CD4-positive, alpha-beta T cell (primary cell): Measurements from ENCODE around the gene WASHC3. TPM values are rescaled to one million over a fixed set of nuclear protein-coding genes. Genes with fewer than 3 reads are reported as not detected.
"Not testable (repeated sequence)": the region's sequence is repeated elsewhere in the genome, so short reads cannot be mapped to it uniquely, and the experiment has no call there.

Experiments
- ATAC-seq: fragments of 200-7000 bp; cut with Tn5 transposase; one replicate; pipeline ENCODE4 v1.10.0; 2022; ENCODE audit warnings: mild to moderate bottlenecking; ENCODE audit not compliant: poor library complexity
- CTCF ChIA-PET: fragments of 350-600 bp; sonication (Branson Sonifier 250); formaldehyde crosslinking; loops from one replicate; lab custom pipeline; 2021; ENCODE audit warnings: antibody characterized with exemption, inconsistent platforms; lab: Charles Lee
- POLR2A ChIA-PET: fragments of 350-600 bp; sonication (Branson Sonifier 250); formaldehyde crosslinking; loops from one replicate; lab custom pipeline; 2021; ENCODE audit warnings: antibody characterized with exemption, inconsistent platforms; lab: Charles Lee
- DNase-seq, 14 experiments: peaks; one replicate each; pipeline ENCODE4 v3.0.0-alpha.2; 2013 to 2020; ENCODE audit warnings: mixed read lengths in 2 of 14
- H3K27ac ChIP-seq, 2 donors: one replicate each; pipeline versions ENCODE4 v1.5.1 to v1.7.0; 2013; ENCODE audit warnings: low read length in 2 of 2, low read depth in 1 of 2, mild to moderate bottlenecking in 1 of 2
- H3K27me3 ChIP-seq, 2 experiments: 1 replicate in 1 of 2; 2 replicates in 1 of 2; pipeline versions ENCODE4 v1.6.1 to v1.7.0; 2013; ENCODE audit warnings: low read length in 2 of 2, control low read depth in 1 of 2, mild to moderate bottlenecking in 1 of 2, moderate library complexity in 1 of 2; ENCODE audit not compliant: insufficient read depth in 2 of 2, control insufficient read depth in 1 of 2
- H3K36me3 ChIP-seq: one replicate; pipeline ENCODE4 v1.6.1; 2013; ENCODE audit warnings: low read length, control low read depth; ENCODE audit not compliant: insufficient read depth
- H3K4me1 ChIP-seq: one replicate; pipeline ENCODE4 v1.6.1; 2013; ENCODE audit warnings: low read length, control low read depth; ENCODE audit not compliant: insufficient read depth
- H3K4me3 ChIP-seq: one replicate; pipeline ENCODE4 v1.5.1; 2013; ENCODE audit warnings: mild to moderate bottlenecking, low read length, moderate library complexity
- H3K9me3 ChIP-seq, 2 experiments: 1 replicate in 1 of 2; 2 replicates in 1 of 2; pipeline versions ENCODE4 v1.6.1 to v1.7.0; 2013; ENCODE audit warnings: low read length in 2 of 2, mild to moderate bottlenecking in 2 of 2, control low read depth in 1 of 2, moderate library complexity in 1 of 2; ENCODE audit not compliant: control insufficient read depth in 1 of 2, insufficient read depth in 1 of 2
- H3K27ac Mint-ChIP-seq: one replicate; pipeline ENCODE4 v1.8.0; 2020; ENCODE audit warnings: mixed read lengths
- H3K27me3 Mint-ChIP-seq: one replicate; pipeline ENCODE4 v1.8.0; 2021; ENCODE audit warnings: mixed read lengths
- H3K36me3 Mint-ChIP-seq: one replicate; pipeline ENCODE4 v1.8.0; 2021; ENCODE audit warnings: low read depth, mixed read lengths
- H3K4me1 Mint-ChIP-seq: one replicate; pipeline ENCODE4 v1.8.0; 2021; ENCODE audit warnings: low read depth, mixed read lengths
- H3K4me3 Mint-ChIP-seq: one replicate; pipeline ENCODE4 v1.8.0; 2020; ENCODE audit warnings: mild to moderate bottlenecking, mixed read lengths
- H3K9me3 Mint-ChIP-seq: one replicate; pipeline ENCODE4 v1.8.0; 2020; ENCODE audit warnings: mixed read lengths
- CTCF ChIP-seq: fragments of 200-600 bp; IDR thresholded peaks from one replicate; pipeline ENCODE4 v1.8.0; 2022; ENCODE audit warnings: antibody characterized with exemption, mild to moderate bottlenecking
- intact Hi-C, 2 experiments: fragments of 100-400 bp; cut with DNase I in 1 of 2; cut with micrococcal nuclease in 1 of 2; formaldehyde crosslinking; loops; one replicate each; pipeline versions ENCODE4 v1.15.1 to v1.9.0; 2023 to 2025; cut with DNase I, micrococcal nuclease
- total RNA-seq, 174 experiments: library from RNA in 2 of 174; stranded (reverse) in 2 of 174; gene quantifications; one replicate each; pipeline ENCODE4 v1.2.3 and lab custom pipeline; 2021 to 2026

Gene WASHC3
- total RNA-seq, 2 experiments from 2014 or later = 16.9 to 20.3 TPM

GRCh38 chr12:102023343-102023930, 38.4 kb downstream of the WASHC3 start:
- no peak overlapping the region for H3K4me3 ChIP-seq
- no peak overlapping the region for H3K4me3 Mint-ChIP-seq
- H3K36me3 Mint-ChIP-seq = peaks cover 81% of the 10 kb centered on the region
- no peak overlapping the region for H3K27ac Mint-ChIP-seq
- DNase-seq (no peak), ATAC-seq (no peak)
- no peaks in the 10 kb centered on the region for H3K9me3 ChIP-seq
- no peaks in the 10 kb centered on the region for H3K4me1 ChIP-seq
- no peak overlapping the region for H3K27ac ChIP-seq
- no peaks in the 10 kb centered on the region for H3K4me1 Mint-ChIP-seq
- H3K27me3 ChIP-seq = no peaks in the 10 kb centered on the region
- peaks cover 37% of the 10 kb centered on the region for H3K36me3 ChIP-seq
- TF ChIP-seq CTCF = no peak
- intact Hi-C loops = no loop called here
- ChIA-PET CTCF (interaction anchor here (0.5 kb wide), 1 partner anchor 345 kb away, joined by 3 read pairs; no protein-coding TSS in a partner anchor), POLR2A (interaction anchor here (0.7 kb wide), 1 partner anchor 211 kb away, joined by 4 read pairs; no protein-coding TSS in a partner anchor)
- no peaks in the 10 kb centered on the region for H3K9me3 Mint-ChIP-seq
- H3K27me3 Mint-ChIP-seq = no peaks in the 10 kb centered on the region

GRCh38 chr12:102022286-102022685, 39.5 kb downstream of the WASHC3 start:
- POLR2A ChIA-PET = no interaction called here
- Histone ChIP-seq H3K27ac (no peak overlapping the region), H3K36me3 (peaks cover 44% of the 10 kb centered on the region), H3K4me1 (no peaks in the 10 kb centered on the region), H3K4me3 (no peak overlapping the region), H3K27me3 (no peaks in the 10 kb centered on the region), H3K9me3 (no peaks in the 10 kb centered on the region)
- no peaks in the 10 kb centered on the region for H3K9me3 Mint-ChIP-seq
- H3K4me1 Mint-ChIP-seq = no peaks in the 10 kb centered on the region
- H3K27ac Mint-ChIP-seq = no peak overlapping the region
- CTCF ChIA-PET = no interaction called here
- no peak overlapping the region for H3K4me3 Mint-ChIP-seq
- H3K36me3 Mint-ChIP-seq = peaks cover 84% of the 10 kb centered on the region
- TF ChIP-seq CTCF = no peak
- intact Hi-C loops = no loop called here
- no peak for DNase-seq
- ATAC-seq = no peak
- no peaks in the 10 kb centered on the region for H3K27me3 Mint-ChIP-seq

GRCh38 chr12:102021540-102022246, 40.1 kb downstream of the WASHC3 start:
- Histone ChIP-seq H3K4me3 (no peak overlapping the region), H3K27ac (no peak overlapping the region), H3K9me3 (no peaks in the 10 kb centered on the region), H3K4me1 (no peaks in the 10 kb centered on the region), H3K36me3 (peaks cover 49% of the 10 kb centered on the region), H3K27me3 (no peaks in the 10 kb centered on the region)
- DNase-seq (no peak), ATAC-seq (no peak)
- H3K27me3 Mint-ChIP-seq = no peaks in the 10 kb centered on the region
- H3K36me3 Mint-ChIP-seq = peaks cover 83% of the 10 kb centered on the region
- no peaks in the 10 kb centered on the region for H3K9me3 Mint-ChIP-seq
- intact Hi-C loops = no loop called here
- no peak overlapping the region for H3K27ac Mint-ChIP-seq
- H3K4me3 Mint-ChIP-seq = no peak overlapping the region
- ChIA-PET CTCF (no interaction called here), POLR2A (no interaction called here)
- TF ChIP-seq CTCF = no peak
- H3K4me1 Mint-ChIP-seq = no peaks in the 10 kb centered on the region

GRCh38 chr12:102018607-102019006, 43.2 kb downstream of the WASHC3 start:
- POLR2A ChIA-PET, H3K4me3 ChIP-seq, H3K4me1 Mint-ChIP-seq, H3K4me1 ChIP-seq, CTCF ChIA-PET, H3K27me3 Mint-ChIP-seq, H3K27ac Mint-ChIP-seq, H3K9me3 Mint-ChIP-seq, H3K27ac ChIP-seq, H3K27me3 ChIP-seq, intact Hi-C loops, DNase-seq, H3K4me3 Mint-ChIP-seq, ATAC-seq, H3K9me3 ChIP-seq: not testable (repeated sequence)
- peaks cover 26% of the 10 kb centered on the region for H3K36me3 ChIP-seq
- peaks cover 77% of the 10 kb centered on the region for H3K36me3 Mint-ChIP-seq
